ENCODE measurements around the gene SAMD11. TPM values are rescaled to one million over a fixed set of nuclear protein-coding genes. Genes with fewer than 3 reads are reported as not detected.

The SAMD11 gene
- total RNA-seq, 1 experiment from 2014 or later: 13.5 TPM

GRCh38 chr1:962381-963300 lies 38.9 kb downstream of the SAMD11 start:
- Histone ChIP-seq H2BK15ac (ENCODE audit: low read depth, low read length) (no peak overlapping the region), H3K27ac (ENCODE audit: insufficient read length, low read depth, low read length) (no peak overlapping the region), H3K9me3 (ENCODE audit: control insufficient read depth, low read depth, low read length) (no peaks in the 10 kb centered on the region), H3K4me2 (ENCODE audit: insufficient read depth, insufficient read length, low read length) (no peak overlapping the region), H3K23me2 (ENCODE audit: insufficient read length, low read depth, low read length, poor library complexity, severe bottlenecking) (peaks cover 12% of the 10 kb centered on the region), H2BK120ac (ENCODE audit: low read depth, low read length, poor library complexity, severe bottlenecking) (no peak overlapping the region), H2AFZ (ENCODE audit: low read length) (no peak overlapping the region), H2BK5ac (ENCODE audit: insufficient read length, low read length) (no peak overlapping the region), H3K4me1 (ENCODE audit: insufficient read depth, low read length) (no peaks in the 10 kb centered on the region), H3K79me2 (ENCODE audit: insufficient read depth, low read length) (peaks cover 5% of the 10 kb centered on the region; the same call in 1 of the 2 replicates), H3K9ac (ENCODE audit: extremely low read depth, insufficient read length, low read length) (no peak overlapping the region), H2BK12ac (ENCODE audit: insufficient read length, low read depth, low read length) (no peak overlapping the region), H3K27me3 (ENCODE audit: insufficient read depth, low read length) (peaks cover 4% of the 10 kb centered on the region; the same call in 1 of the 2 replicates), H4K5ac (ENCODE audit: insufficient read length, low read depth, low read length) (no peak overlapping the region), H3K23ac (ENCODE audit: insufficient read length, low read depth, low read length) (no peak overlapping the region), H3K4ac (ENCODE audit: low read depth, low read length) (no peak overlapping the region), H2AK5ac (ENCODE audit: insufficient read length, low read length) (no peak overlapping the region), H3K56ac (ENCODE audit: insufficient read length, low read depth, low read length) (no peak overlapping the region), H4K91ac (ENCODE audit: insufficient read length, low read depth, low read length) (no peak overlapping the region), H3T11ph (ENCODE audit: low read length) (no peak overlapping the region), H3K18ac (ENCODE audit: insufficient read length, low read depth, low read length) (no peak overlapping the region), H4K8ac (replicated peaks; ENCODE audit: insufficient read length, low read depth, low read length) (no peak overlapping the region), H3K79me1 (ENCODE audit: insufficient read depth, low read depth, low read length, poor library complexity, severe bottlenecking) (peaks cover 4% of the 10 kb centered on the region), H3K14ac (ENCODE audit: insufficient read depth, low read length) (no peak overlapping the region), H4K20me1 (ENCODE audit: control insufficient read depth, insufficient read depth, insufficient read length) (no peaks in the 10 kb centered on the region), H2BK20ac (ENCODE audit: low read depth, low read length, poor library complexity, severe bottlenecking) (no peak overlapping the region)
- Mint-ChIP-seq H3K4me3 (peak overlapping the region; percentile 34 to 73; a peak in 3 of 5 replicates), H3K9me3 (no peaks in the 10 kb centered on the region; a peak in 1 of 5 replicates), H3K36me3 (ENCODE audit: insufficient read depth in 1 of 3, low read depth in 3 of 3) (peaks cover 2 to 30% (median 26%) of the 10 kb centered on the region in 3 experiments; a peak in 6 of 7 replicates), H3K27ac (no peak overlapping the region), H3K27me3 (ENCODE audit: low read depth) (peaks cover 27% of the 10 kb centered on the region), H3K4me1 (peaks cover 4 to 9% of the 10 kb centered on the region in 2 experiments)
- WGBS (ENCODE audit: extremely low coverage, insufficient read length, low lambda C conversion rate): no CpG with 5 or more reads among the region's 57 CpGs
- TF ChIP-seq CTCF (conservative IDR thresholded peaks at IDR 0.05): no peak
- DNase-seq: no peak

All from H9 (cell line).